Measurements from ENCODE around the gene TMEM208. TPM values are rescaled to one million over a fixed set of nuclear protein-coding genes. Genes with fewer than 3 reads are reported as not detected.
A peak's percentile ranks its signal among the peaks of the same experiment; 100 is the strongest.

TMEM208 gene
- total and polyA plus RNA-seq, 2 of the 8 experiments (the other 6 are each of a cell fraction or from before 2014, with no cell fraction given): 37.7 to 100.0 TPM

DNA sequence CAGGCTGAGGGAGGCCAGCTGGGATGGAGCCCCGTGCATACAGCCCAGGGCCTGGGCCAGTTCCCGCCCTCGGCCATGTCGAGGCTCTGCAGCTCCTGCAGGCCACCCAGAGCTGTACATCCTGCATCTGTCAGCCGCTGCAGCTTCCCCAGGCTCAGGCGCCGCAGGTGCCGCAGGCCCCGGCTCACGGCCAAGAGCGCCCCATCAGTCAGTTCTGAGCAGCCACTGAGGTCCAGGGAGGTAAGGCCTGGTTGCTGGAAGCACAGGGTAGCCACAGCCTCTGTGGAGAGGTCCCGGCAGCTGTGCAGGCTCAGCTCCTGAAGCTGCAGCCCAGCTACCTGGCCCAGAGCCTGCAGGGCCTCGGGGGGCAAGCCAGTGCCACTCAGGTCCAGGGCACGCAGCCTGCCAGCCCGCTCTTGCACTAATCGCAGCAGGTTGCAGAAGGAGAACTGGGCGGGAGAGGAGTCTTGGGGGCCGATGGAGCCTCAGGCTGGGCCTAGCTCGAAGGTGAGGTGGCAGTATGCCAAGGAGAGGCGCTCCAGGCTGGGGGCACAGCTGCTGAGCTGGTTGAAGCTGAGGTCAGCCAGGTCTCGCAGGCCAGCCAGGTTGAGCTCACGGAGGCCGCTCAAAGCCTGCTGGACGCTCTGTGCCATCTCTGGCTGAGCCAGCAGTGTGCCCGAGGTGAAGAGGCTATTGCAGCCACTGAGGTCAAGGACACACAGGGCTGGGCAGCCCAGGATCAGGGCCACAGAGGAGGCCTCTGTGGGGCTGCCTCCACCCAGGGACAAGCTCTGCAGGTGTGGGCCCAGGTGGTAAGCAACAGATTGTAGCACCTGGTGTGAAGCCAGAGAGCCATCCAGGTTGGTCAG, 16.6 kb upstream of the TMEM208 start:
- Histone ChIP-seq H3K4me2 (ENCODE audit: insufficient read depth in 1 of 2, low read depth in 2 of 2, low read length in 2 of 2) (no peak overlapping the region), H2AK5ac (ENCODE audit: low read depth, low read length) (0 out of 2 replicates have a peak overlapping the region, but pooled peaks have one; percentile 13), H2AFZ (ENCODE audit: low read length) (no peak overlapping the region), H3K79me1 (ENCODE audit: low read depth, low read length) (no peaks in the 10 kb centered on the region), H3K18ac (ENCODE audit: extremely low read depth, low read length) (no peak overlapping the region), H4K91ac (replicated peaks; ENCODE audit: insufficient read length, low read length) (no peak overlapping the region), H4K8ac (ENCODE audit: extremely low read depth, insufficient read depth, low read length) (no peak overlapping the region), H3K27me3 (replicated peaks in 1 of 4; ENCODE audit: control insufficient read depth in 3 of 4, extremely low read depth in 1 of 4, insufficient read depth in 3 of 4, low read length in 3 of 4) (peaks cover 0 to 9% (median 6%) of the 10 kb centered on the region in 4 experiments; a peak in 4 of 7 replicates), H3K56ac (replicated peaks; ENCODE audit: insufficient read length, low read depth, low read length) (no peak overlapping the region), H2BK120ac (replicated peaks; ENCODE audit: low read depth, low read length) (no peak overlapping the region), H3K79me2 (ENCODE audit: control insufficient read depth in 1 of 2, insufficient read depth in 2 of 2, low read length in 2 of 2) (no peaks in the 10 kb centered on the region), H2BK12ac (ENCODE audit: low read depth, low read length) (no peak overlapping the region), H2BK20ac (ENCODE audit: low read length) (no peak overlapping the region), H3K9me3 (ENCODE audit: insufficient read depth in 2 of 2, low read depth in 1 of 2, low read length in 1 of 2) (no peaks in the 10 kb centered on the region), H3K14ac (ENCODE audit: insufficient read length) (no peak overlapping the region), H3K23me2 (ENCODE audit: low read depth, low read length) (no peaks in the 10 kb centered on the region), H3K4me1 (replicated peaks in 1 of 4; ENCODE audit: control insufficient read depth in 3 of 4, insufficient read depth in 4 of 4, low read length in 3 of 4) (peaks cover 0 to 10% (median 1%) of the 10 kb centered on the region in 4 experiments; a peak in 2 of 7 replicates), H3K23ac (ENCODE audit: insufficient read length) (no peak overlapping the region), H4K5ac (ENCODE audit: insufficient read length, low read depth, low read length) (no peak overlapping the region), H2BK5ac (ENCODE audit: low read depth, low read length) (no peak overlapping the region), H3K9ac (replicated peaks in 1 of 4; ENCODE audit: extremely low read depth in 1 of 4, low read depth in 3 of 4, low read length in 3 of 4) (no peak overlapping the region), H3K36me3 (ENCODE audit: control insufficient read depth in 2 of 4, insufficient read depth in 4 of 4, low read length in 3 of 4) (no peaks in the 10 kb centered on the region), H3K4me3 (ENCODE audit: extremely low read depth in 1 of 4, insufficient read depth in 2 of 4, low read depth in 3 of 4, low read length in 4 of 4) (no peak overlapping the region), H3K4ac (replicated peaks; ENCODE audit: insufficient read length, low read depth, low read length) (no peak overlapping the region), H2BK15ac (ENCODE audit: low read length) (no peak overlapping the region), H4K20me1 (replicated peaks in 1 of 2; ENCODE audit: control insufficient read depth in 1 of 2, insufficient read depth in 2 of 2, low read length in 2 of 2) (no peaks in the 10 kb centered on the region), H3K27ac (ENCODE audit: low read depth, low read length) (no peak overlapping the region)
- ChIA-PET CTCF (ENCODE audit: partially characterized antibody) (interaction anchor here (1.3 to 8.9 kb wide), 7 partner anchors 13 to 259 kb away, joined by 3 to 111 read pairs (median 6); partner anchors contain the start of genes E2F4, ELMO3, NOL3 and TMEM208), POLR2A (ENCODE audit: partially characterized antibody) (interaction anchor here (0.6 to 4.3 kb wide), 4 partner anchors 10 to 174 kb away, joined by 4 to 20 read pairs (median 4); partner anchors contain the start of gene TMEM208)
- DNase-seq (ENCODE audit: low read depth in 1 of 2, low spot score in 2 of 2): no peak
- no peak for FAIRE-seq
- 84% methylated on average over 25 of the region's 25 CpGs; no CpG with 5 or more reads in 1 of the 2 experiments for WGBS, 2 experiments (ENCODE audit: extremely low coverage in 1 of 2, insufficient coverage in 1 of 2, insufficient read length in 1 of 2, insufficient replicate concordance in 2 of 2, low coverage in 1 of 2, low lambda C conversion rate in 2 of 2, missing lambda C conversion rate in 1 of 2)
- no peak for TF ChIP-seq TAF1 (IDR thresholded peaks at IDR 0.05; ENCODE audit: low read depth, low read length)
- TF ChIP-seq, protein P1, sequence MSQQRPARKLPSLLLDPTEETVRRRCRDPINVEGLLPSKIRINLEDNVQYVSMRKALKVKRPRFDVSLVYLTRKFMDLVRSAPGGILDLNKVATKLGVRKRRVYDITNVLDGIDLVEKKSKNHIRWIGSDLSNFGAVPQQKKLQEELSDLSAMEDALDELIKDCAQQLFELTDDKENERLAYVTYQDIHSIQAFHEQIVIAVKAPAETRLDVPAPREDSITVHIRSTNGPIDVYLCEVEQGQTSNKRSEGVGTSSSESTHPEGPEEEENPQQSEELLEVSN (IDR thresholded peaks at IDR 0.05): 0 out of 2 replicates have a peak, but pooled peaks have one; percentile 20
